GM19324 (cell line): Measurements from ENCODE around the gene SAP30L.

Source experiments
- ATAC-seq: cut with Tn5 transposase; IDR thresholded peaks from one replicate; pipeline ENCODE4 v1.9.1; 2021; ENCODE audit warnings: mild to moderate bottlenecking, moderate library complexity; ENCODE audit not compliant: unreplicated experiment, low FRiP score

SAP30L gene

DNA sequence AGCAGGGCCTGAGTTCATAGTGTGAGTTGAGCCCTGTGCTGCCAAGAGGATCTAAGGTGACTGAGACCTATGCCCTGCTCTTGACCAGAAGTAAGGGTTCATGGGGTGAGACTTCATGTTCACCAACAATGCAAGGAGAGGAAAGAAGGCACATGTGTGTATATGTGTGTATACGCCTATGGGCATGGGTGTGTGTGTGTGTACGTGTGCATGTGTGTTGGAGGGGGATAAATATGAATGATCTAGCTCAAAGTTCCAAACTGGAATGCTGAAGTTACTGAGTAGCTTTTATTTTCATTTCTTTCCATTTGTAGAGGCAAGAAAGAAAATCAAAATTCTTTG is 57.9 kb downstream of the SAP30L start:
- no peak for ATAC-seq

DNA sequence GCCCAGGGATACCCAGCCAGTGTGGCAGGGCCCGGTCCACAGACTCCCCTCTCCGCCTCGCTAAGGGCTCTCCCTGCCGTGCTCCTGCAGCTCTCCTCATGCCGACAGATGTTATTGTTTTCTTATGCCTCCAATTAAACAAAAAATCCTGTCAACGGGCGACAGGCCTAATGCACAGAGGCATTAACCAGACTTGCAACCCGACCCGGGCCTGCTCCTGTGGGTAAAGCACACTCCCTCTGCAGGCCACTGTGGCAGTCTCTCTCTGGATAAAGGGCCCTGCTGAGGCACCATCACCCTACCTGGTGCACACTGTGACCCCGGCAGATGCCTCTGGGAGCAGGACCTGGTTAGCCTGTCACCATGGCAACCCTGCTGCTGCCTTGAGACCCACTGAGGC is 59.8 kb downstream of the SAP30L start:
- no peak for ATAC-seq

DNA sequence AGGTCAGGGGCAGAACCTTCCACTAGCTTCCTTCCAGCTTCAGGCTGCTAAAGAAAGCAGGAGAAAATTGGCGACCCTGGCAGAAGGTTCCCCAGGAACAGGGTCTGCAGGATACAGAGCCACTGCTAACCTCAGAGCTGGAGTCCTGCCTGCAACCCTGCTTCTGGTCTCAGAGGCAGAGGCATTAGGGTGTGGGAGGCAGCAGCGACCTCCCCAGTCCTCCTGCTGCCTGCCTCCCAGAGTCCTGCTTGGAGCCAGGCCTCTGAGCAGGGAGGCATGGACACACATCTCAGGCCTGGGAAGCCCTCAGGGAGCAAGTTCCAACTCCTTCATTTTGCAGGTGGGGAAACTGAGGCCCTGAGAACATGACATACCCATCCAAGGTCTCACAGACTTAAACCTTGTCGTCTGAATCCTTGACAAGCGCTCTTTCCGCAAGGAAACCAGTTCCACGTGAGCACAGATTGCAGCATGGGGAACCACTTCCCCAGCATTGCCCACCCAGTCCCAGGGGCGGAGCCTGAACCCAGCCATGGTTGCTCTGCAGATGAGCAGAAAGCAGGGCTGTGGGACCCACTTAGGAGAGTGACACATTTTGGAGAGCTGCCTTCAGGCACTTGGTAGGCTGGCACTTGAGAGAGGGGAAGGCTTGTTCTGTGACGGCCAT is 60.4 kb downstream of the SAP30L start:
- no peak for ATAC-seq

DNA sequence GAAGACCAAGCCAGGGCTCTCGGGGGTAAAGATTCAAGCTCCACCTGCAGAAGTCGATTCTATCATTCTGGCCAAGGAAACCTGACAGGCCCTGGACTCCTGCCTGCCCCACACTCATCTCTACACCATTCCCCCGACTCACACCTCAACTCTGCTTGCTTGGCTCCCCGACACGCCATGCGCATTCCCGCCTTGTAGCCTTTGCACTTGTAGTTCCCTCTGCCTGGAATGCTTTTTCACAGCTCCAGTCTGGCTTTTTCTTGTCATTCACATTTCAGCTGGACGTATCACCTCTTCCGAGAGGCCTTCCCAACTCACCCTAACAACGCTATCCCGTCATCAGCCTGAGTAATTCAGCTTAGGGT is 60.9 kb downstream of the SAP30L start:
- ATAC-seq: no peak

DNA sequence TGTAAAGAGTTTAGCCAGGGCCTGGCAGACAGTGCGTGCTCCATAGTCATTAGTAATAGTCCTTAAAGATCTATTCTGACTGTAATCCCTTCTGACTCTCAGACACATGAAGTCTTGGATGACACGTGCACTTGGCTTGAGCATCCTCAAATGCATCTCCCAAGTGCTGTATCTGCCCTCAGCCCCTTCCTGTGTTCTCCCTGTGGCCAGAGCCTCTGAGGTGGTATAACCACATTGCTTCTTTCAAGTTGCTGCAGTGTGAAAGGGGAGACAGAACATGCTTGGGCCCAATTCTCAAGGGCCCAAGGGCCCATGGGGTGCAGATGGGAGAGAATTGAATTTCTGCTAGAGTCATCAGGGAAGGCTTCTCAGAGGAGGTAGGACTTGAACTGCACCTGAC is 62.3 kb downstream of the SAP30L start:
- ATAC-seq: no peak

DNA sequence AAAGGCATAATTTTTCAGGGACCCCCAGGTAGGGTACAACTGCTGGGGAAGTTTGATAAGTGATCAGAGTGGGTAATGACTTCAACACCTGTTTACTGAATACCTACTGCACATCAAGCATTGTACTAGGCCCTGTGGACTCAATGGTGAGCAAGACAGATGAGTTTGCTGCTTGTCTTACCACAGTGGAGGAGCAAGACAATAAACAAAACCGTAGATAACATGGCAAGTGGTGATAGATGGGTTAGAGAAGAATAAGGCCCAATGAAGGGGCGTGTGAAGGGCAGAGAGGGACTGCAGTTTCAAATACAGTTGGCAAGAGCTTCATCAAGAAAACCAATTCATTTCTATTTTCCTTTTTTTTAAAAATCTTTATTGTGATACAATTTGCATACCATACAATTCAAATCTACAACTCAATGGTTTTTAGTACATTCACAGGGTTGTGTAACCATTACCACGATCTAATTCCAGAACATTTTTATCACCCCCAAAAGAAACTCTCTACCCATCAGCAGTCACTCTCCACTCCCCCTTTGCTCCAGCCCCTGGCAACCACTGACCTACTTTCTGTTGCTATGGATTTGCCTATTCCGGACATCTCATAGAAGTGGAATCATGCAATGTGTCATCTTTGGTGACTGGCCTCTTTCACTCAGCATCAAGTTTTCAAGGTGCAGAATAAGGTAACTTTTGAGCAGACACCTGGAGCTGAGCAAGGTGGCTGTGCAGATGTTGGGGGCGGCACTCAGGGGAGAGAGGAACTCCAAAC is 64.2 kb downstream of the SAP30L start:
- ATAC-seq: no peak
